Measurements from ENCODE around the gene AUTS2. TPM values are rescaled to one million over a fixed set of nuclear protein-coding genes. Genes with fewer than 3 reads are reported as not detected.

The AUTS2 gene
- total and polyA plus RNA-seq, 7 experiments from 2014 or later, result 0.40 to 31.7 (median 4.2) TPM

GRCh38 chr7:70028620-70029019, 430.3 kb downstream of the AUTS2 start:
- no peak overlapping the region for H3K27ac ChIP-seq (ENCODE audit: low read depth, low read length)
- Mint-ChIP-seq H3K4me3 (no peak overlapping the region), H3K27ac (no peak overlapping the region), H3K27me3 (no peaks in the 10 kb centered on the region), H3K4me1 (no peaks in the 10 kb centered on the region), H3K9me3 (peaks cover 0 to 4% (median 0%) of the 10 kb centered on the region in 11 donors), H3K36me3 (no peaks in the 10 kb centered on the region)
- no peaks in the 10 kb centered on the region for H3K4me1 ChIP-seq (ENCODE audit: control insufficient read depth in 2 of 2, insufficient read depth in 2 of 2, low read length in 2 of 2)
- intact Hi-C loops (cut with micrococcal nuclease), result no loop called here
- ATAC-seq, result no peak
- no peaks in the 10 kb centered on the region for H3K36me3 ChIP-seq (ENCODE audit: control insufficient read depth in 2 of 3, insufficient read depth in 3 of 3, low read length in 3 of 3)
- no peaks in the 10 kb centered on the region for H3K27me3 ChIP-seq (ENCODE audit: control insufficient read depth in 2 of 2, insufficient read depth in 2 of 2, low read length in 2 of 2)
- no peak overlapping the region for H3K4me3 ChIP-seq (ENCODE audit: low read length)
- CTCF ChIA-PET, result no interaction called here
- no peak for DNase-seq
- POLR2A ChIA-PET, result interaction anchor here (0.6 kb wide), 1 partner anchor 133 kb away, joined by 3 read pairs; no protein-coding TSS in a partner anchor
- H3K9me3 ChIP-seq (ENCODE audit: control insufficient read depth in 2 of 3, low read length in 3 of 3), result no peaks in the 10 kb centered on the region

- H3K4me3 Mint-ChIP-seq, result no peak overlapping the region
- ATAC-seq (no peak), DNase-seq (no peak)
- Histone ChIP-seq H3K4me3 (ENCODE audit: low read length) (no peak overlapping the region), H3K36me3 (ENCODE audit: control insufficient read depth in 2 of 3, insufficient read depth in 3 of 3, low read length in 3 of 3) (no peaks in the 10 kb centered on the region), H3K27ac (ENCODE audit: low read depth, low read length) (no peak overlapping the region), H3K9me3 (ENCODE audit: control insufficient read depth in 2 of 3, low read length in 3 of 3) (no peaks in the 10 kb centered on the region), H3K4me1 (ENCODE audit: control insufficient read depth in 2 of 2, insufficient read depth in 2 of 2, low read length in 2 of 2) (no peaks in the 10 kb centered on the region), H3K27me3 (ENCODE audit: control insufficient read depth in 2 of 2, insufficient read depth in 2 of 2, low read length in 2 of 2) (no peaks in the 10 kb centered on the region)
- H3K27me3 Mint-ChIP-seq, result no peaks in the 10 kb centered on the region
- ChIA-PET POLR2A (no interaction called here), CTCF (no interaction called here)
- no peak overlapping the region for H3K27ac Mint-ChIP-seq
- no peaks in the 10 kb centered on the region for H3K4me1 Mint-ChIP-seq
- peaks cover 0 to 4% (median 0%) of the 10 kb centered on the region in 11 donors for H3K9me3 Mint-ChIP-seq
- H3K36me3 Mint-ChIP-seq, result no peaks in the 10 kb centered on the region
- intact Hi-C loops (cut with micrococcal nuclease), result no loop called here
Observed at GRCh38 chr7:70029993-70030392, 431.7 kb downstream of the AUTS2 start.

- ChIA-PET POLR2A (no interaction called here), CTCF (no interaction called here)
- Histone ChIP-seq H3K4me3 (ENCODE audit: low read length) (no peak overlapping the region), H3K9me3 (ENCODE audit: control insufficient read depth in 2 of 3, low read length in 3 of 3) (no peaks in the 10 kb centered on the region), H3K4me1 (ENCODE audit: control insufficient read depth in 2 of 2, insufficient read depth in 2 of 2, low read length in 2 of 2) (no peaks in the 10 kb centered on the region), H3K27ac (ENCODE audit: low read depth, low read length) (no peak overlapping the region), H3K36me3 (ENCODE audit: control insufficient read depth in 2 of 3, insufficient read depth in 3 of 3, low read length in 3 of 3) (no peaks in the 10 kb centered on the region), H3K27me3 (ENCODE audit: control insufficient read depth in 2 of 2, insufficient read depth in 2 of 2, low read length in 2 of 2) (no peaks in the 10 kb centered on the region)
- no peaks in the 10 kb centered on the region for H3K36me3 Mint-ChIP-seq
- H3K27me3 Mint-ChIP-seq, result no peaks in the 10 kb centered on the region
- ATAC-seq, result no peak
- intact Hi-C loops (cut with micrococcal nuclease), result no loop called here
- no peak overlapping the region for H3K27ac Mint-ChIP-seq
- H3K9me3 Mint-ChIP-seq, result peaks cover 0 to 4% (median 0%) of the 10 kb centered on the region in 11 donors
- H3K4me1 Mint-ChIP-seq, result no peaks in the 10 kb centered on the region
- no peak for DNase-seq
- no peak overlapping the region for H3K4me3 Mint-ChIP-seq
Observed at GRCh38 chr7:70030745-70031144, 432.5 kb downstream of the AUTS2 start.

GRCh38 chr7:70031245-70031644, 433.0 kb downstream of the AUTS2 start:
- intact Hi-C loops (cut with micrococcal nuclease), result no loop called here
- H3K27ac Mint-ChIP-seq, result no peak overlapping the region
- H3K27me3 Mint-ChIP-seq, result no peaks in the 10 kb centered on the region
- ATAC-seq, result no peak
- no peak overlapping the region for H3K4me3 ChIP-seq (ENCODE audit: low read length)
- no peaks in the 10 kb centered on the region for H3K4me1 Mint-ChIP-seq
- no peak overlapping the region for H3K27ac ChIP-seq (ENCODE audit: low read depth, low read length)
- no peaks in the 10 kb centered on the region for H3K36me3 Mint-ChIP-seq
- H3K9me3 Mint-ChIP-seq, result peaks cover 0 to 4% (median 0%) of the 10 kb centered on the region in 11 donors
- no peak overlapping the region for H3K4me3 Mint-ChIP-seq
- no peaks in the 10 kb centered on the region for H3K4me1 ChIP-seq (ENCODE audit: control insufficient read depth in 2 of 2, insufficient read depth in 2 of 2, low read length in 2 of 2)
- no peaks in the 10 kb centered on the region for H3K27me3 ChIP-seq (ENCODE audit: control insufficient read depth in 2 of 2, insufficient read depth in 2 of 2, low read length in 2 of 2)
- no peaks in the 10 kb centered on the region for H3K36me3 ChIP-seq (ENCODE audit: control insufficient read depth in 2 of 3, insufficient read depth in 3 of 3, low read length in 3 of 3)
- no peaks in the 10 kb centered on the region for H3K9me3 ChIP-seq (ENCODE audit: control insufficient read depth in 2 of 3, low read length in 3 of 3)
- CTCF ChIA-PET, result no interaction called here
- POLR2A ChIA-PET, result no interaction called here
- DNase-seq, result no peak

- no peak overlapping the region for H3K27ac Mint-ChIP-seq
- no peaks in the 10 kb centered on the region for H3K27me3 ChIP-seq (ENCODE audit: control insufficient read depth in 2 of 2, insufficient read depth in 2 of 2, low read length in 2 of 2)
- CTCF ChIA-PET, result no interaction called here
- no peaks in the 10 kb centered on the region for H3K36me3 Mint-ChIP-seq
- intact Hi-C loops (cut with micrococcal nuclease), result no loop called here
- H3K27me3 Mint-ChIP-seq, result no peaks in the 10 kb centered on the region
- no peak overlapping the region for H3K4me3 ChIP-seq (ENCODE audit: low read length)
- no peak for DNase-seq
- H3K9me3 ChIP-seq (ENCODE audit: control insufficient read depth in 2 of 3, low read length in 3 of 3), result no peaks in the 10 kb centered on the region
- no peaks in the 10 kb centered on the region for H3K36me3 ChIP-seq (ENCODE audit: control insufficient read depth in 2 of 3, insufficient read depth in 3 of 3, low read length in 3 of 3)
- no peak overlapping the region for H3K27ac ChIP-seq (ENCODE audit: low read depth, low read length)
- peaks cover 0 to 2% (median 0%) of the 10 kb centered on the region in 11 donors for H3K9me3 Mint-ChIP-seq
- POLR2A ChIA-PET, result no interaction called here
- H3K4me1 ChIP-seq (ENCODE audit: control insufficient read depth in 2 of 2, insufficient read depth in 2 of 2, low read length in 2 of 2), result no peaks in the 10 kb centered on the region
- no peak overlapping the region for H3K4me3 Mint-ChIP-seq
- ATAC-seq, result no peak
- H3K4me1 Mint-ChIP-seq, result no peaks in the 10 kb centered on the region
Observed at GRCh38 chr7:70032649-70033048, 434.4 kb downstream of the AUTS2 start.

GRCh38 chr7:70033226-70033625, 435.0 kb downstream of the AUTS2 start:
- Mint-ChIP-seq H3K4me1 (no peaks in the 10 kb centered on the region), H3K9me3 (peaks cover 0 to 2% (median 0%) of the 10 kb centered on the region in 11 donors), H3K4me3 (no peak overlapping the region), H3K27ac (no peak overlapping the region), H3K36me3 (no peaks in the 10 kb centered on the region), H3K27me3 (no peaks in the 10 kb centered on the region)
- ATAC-seq (peak; percentile 26), DNase-seq (no peak)
- Histone ChIP-seq H3K4me3 (ENCODE audit: low read length) (no peak overlapping the region), H3K27ac (ENCODE audit: low read depth, low read length) (no peak overlapping the region), H3K27me3 (ENCODE audit: control insufficient read depth in 2 of 2, insufficient read depth in 2 of 2, low read length in 2 of 2) (no peaks in the 10 kb centered on the region), H3K4me1 (ENCODE audit: control insufficient read depth in 2 of 2, insufficient read depth in 2 of 2, low read length in 2 of 2) (no peaks in the 10 kb centered on the region), H3K36me3 (ENCODE audit: control insufficient read depth in 2 of 3, insufficient read depth in 3 of 3, low read length in 3 of 3) (no peaks in the 10 kb centered on the region), H3K9me3 (ENCODE audit: control insufficient read depth in 2 of 3, low read length in 3 of 3) (no peaks in the 10 kb centered on the region)
- ChIA-PET CTCF (no interaction called here), POLR2A (no interaction called here)
- intact Hi-C loops (cut with micrococcal nuclease), result no loop called here

- CTCF ChIA-PET, result interaction anchor here (1.1 kb wide), 1 partner anchor 9 kb away, joined by 3 read pairs; no protein-coding TSS in a partner anchor
Observed at GRCh38 chr7:70034999-70035398, 436.7 kb downstream of the AUTS2 start.

More at GRCh38 chr7:70034999-70035398, 436.7 kb downstream of the AUTS2 start:
- Histone ChIP-seq H3K36me3 (ENCODE audit: control insufficient read depth in 2 of 3, insufficient read depth in 3 of 3, low read length in 3 of 3) (no peaks in the 10 kb centered on the region), H3K27ac (ENCODE audit: low read depth, low read length) (no peak overlapping the region), H3K9me3 (ENCODE audit: control insufficient read depth in 2 of 3, low read length in 3 of 3) (no peaks in the 10 kb centered on the region), H3K4me1 (ENCODE audit: control insufficient read depth in 2 of 2, insufficient read depth in 2 of 2, low read length in 2 of 2) (no peaks in the 10 kb centered on the region), H3K27me3 (ENCODE audit: control insufficient read depth in 2 of 2, insufficient read depth in 2 of 2, low read length in 2 of 2) (no peaks in the 10 kb centered on the region), H3K4me3 (ENCODE audit: low read length) (no peak overlapping the region)
- no peaks in the 10 kb centered on the region for H3K9me3 Mint-ChIP-seq
- ATAC-seq, result no peak
- POLR2A ChIA-PET, result no interaction called here
- H3K4me3 Mint-ChIP-seq, result no peak overlapping the region
- no peak overlapping the region for H3K27ac Mint-ChIP-seq
- no peak for DNase-seq
- no peaks in the 10 kb centered on the region for H3K27me3 Mint-ChIP-seq
- intact Hi-C loops (cut with micrococcal nuclease), result no loop called here
- H3K36me3 Mint-ChIP-seq, result no peaks in the 10 kb centered on the region
- H3K4me1 Mint-ChIP-seq, result no peaks in the 10 kb centered on the region

Data from naive thymus-derived CD4-positive, alpha-beta T cell (primary cell).